ENCODE measurements around the gene ALOXE3.

ALOXE3 gene

GRCh38 chr17:8159459-8160223, 41.3 kb upstream of the ALOXE3 start:
- peak overlapping the region; percentile 88 for H3K4me3 Mint-ChIP-seq
- no peaks in the 10 kb centered on the region for H3K27me3 Mint-ChIP-seq
- peak overlapping the region; percentile 97 for H3K27ac Mint-ChIP-seq (ENCODE audit: low read depth)
- ATAC-seq (replicated peaks; ENCODE audit: extremely low read depth, poor library complexity, severe bottlenecking) (no peak), DNase-seq (ENCODE audit: low spot score in 2 of 2) (no peak)
- H3K9me3 Mint-ChIP-seq, result no peaks in the 10 kb centered on the region
- peaks cover 52% of the 10 kb centered on the region for H3K4me1 Mint-ChIP-seq
- peaks cover 63% of the 10 kb centered on the region for H3K36me3 Mint-ChIP-seq (ENCODE audit: insufficient read depth)

GRCh38 chr17:8159032-8159400, 40.7 kb upstream of the ALOXE3 start:
- Mint-ChIP-seq H3K4me3 (peak overlapping the region; percentile 47), H3K27me3 (no peaks in the 10 kb centered on the region), H3K9me3 (no peaks in the 10 kb centered on the region), H3K4me1 (peaks cover 45% of the 10 kb centered on the region), H3K36me3 (ENCODE audit: insufficient read depth) (peaks cover 64% of the 10 kb centered on the region), H3K27ac (ENCODE audit: low read depth) (peak overlapping the region; percentile 79)
- ATAC-seq (replicated peaks; ENCODE audit: extremely low read depth, poor library complexity, severe bottlenecking), result no peak
- DNase-seq (ENCODE audit: low spot score in 2 of 2), result no peak

- peak; percentile 3 for ATAC-seq (replicated peaks; ENCODE audit: extremely low read depth, poor library complexity, severe bottlenecking)
- peaks cover 64% of the 10 kb centered on the region for H3K36me3 Mint-ChIP-seq (ENCODE audit: insufficient read depth)
- H3K9me3 Mint-ChIP-seq, result no peaks in the 10 kb centered on the region
- H3K4me1 Mint-ChIP-seq, result peaks cover 40% of the 10 kb centered on the region
- peak overlapping the region; percentile 47 for H3K4me3 Mint-ChIP-seq
- H3K27me3 Mint-ChIP-seq, result no peaks in the 10 kb centered on the region
- peak overlapping the region; percentile 79 for H3K27ac Mint-ChIP-seq (ENCODE audit: low read depth)
- DNase-seq (ENCODE audit: low spot score in 2 of 2), result peak; percentile 82 to 88
Observed at GRCh38 chr17:8158267-8159031, 40.1 kb upstream of the ALOXE3 start.

- Mint-ChIP-seq H3K9me3 (no peaks in the 10 kb centered on the region), H3K27me3 (no peaks in the 10 kb centered on the region), H3K4me1 (peaks cover 40% of the 10 kb centered on the region), H3K36me3 (ENCODE audit: insufficient read depth) (peaks cover 72% of the 10 kb centered on the region), H3K27ac (ENCODE audit: low read depth) (no peak overlapping the region), H3K4me3 (no peak overlapping the region)
- DNase-seq (ENCODE audit: low spot score in 2 of 2) (peak; percentile 98 to 100), ATAC-seq (replicated peaks; ENCODE audit: extremely low read depth, poor library complexity, severe bottlenecking) (peak; percentile 74)
Observed at GRCh38 chr17:8156246-8156992, 38.1 kb upstream of the ALOXE3 start.

DNA sequence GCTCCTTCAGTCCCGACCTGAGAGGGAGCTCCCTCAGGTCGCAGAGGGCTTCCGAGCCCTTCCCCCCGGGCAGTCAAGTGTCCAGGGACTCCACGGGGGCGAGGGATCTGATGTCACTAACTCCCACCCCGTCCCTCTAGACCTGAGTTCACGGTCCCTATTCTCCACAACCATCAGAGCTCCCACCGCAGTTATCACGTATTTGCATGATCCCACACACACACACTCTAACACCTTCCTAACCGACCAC, 37.6 kb upstream of the ALOXE3 start:
- DNase-seq (ENCODE audit: low spot score in 2 of 2) (no peak), ATAC-seq (replicated peaks; ENCODE audit: extremely low read depth, poor library complexity, severe bottlenecking) (peak; percentile 0)
- H3K36me3 Mint-ChIP-seq (ENCODE audit: insufficient read depth), result peaks cover 72% of the 10 kb centered on the region
- no peak overlapping the region for H3K27ac Mint-ChIP-seq (ENCODE audit: low read depth)
- no peaks in the 10 kb centered on the region for H3K27me3 Mint-ChIP-seq
- H3K4me1 Mint-ChIP-seq, result peaks cover 37% of the 10 kb centered on the region
- H3K4me3 Mint-ChIP-seq, result no peak overlapping the region
- H3K9me3 Mint-ChIP-seq, result no peaks in the 10 kb centered on the region

- H3K27me3 Mint-ChIP-seq, result no peaks in the 10 kb centered on the region
- peaks cover 71% of the 10 kb centered on the region for H3K36me3 Mint-ChIP-seq (ENCODE audit: insufficient read depth)
- no peak overlapping the region for H3K4me3 Mint-ChIP-seq
- no peak for ATAC-seq (replicated peaks; ENCODE audit: extremely low read depth, poor library complexity, severe bottlenecking)
- DNase-seq (ENCODE audit: low spot score in 2 of 2), result no peak
- no peaks in the 10 kb centered on the region for H3K9me3 Mint-ChIP-seq
- H3K4me1 Mint-ChIP-seq, result peaks cover 32% of the 10 kb centered on the region
- H3K27ac Mint-ChIP-seq (ENCODE audit: low read depth), result no peak overlapping the region
Observed at GRCh38 chr17:8155231-8155995, 37.1 kb upstream of the ALOXE3 start.

- no peak overlapping the region for H3K4me3 Mint-ChIP-seq
- no peak overlapping the region for H3K27ac Mint-ChIP-seq (ENCODE audit: low read depth)
- H3K9me3 Mint-ChIP-seq, result no peaks in the 10 kb centered on the region
- no peak for DNase-seq (ENCODE audit: low spot score in 2 of 2)
- no peak for ATAC-seq (replicated peaks; ENCODE audit: extremely low read depth, poor library complexity, severe bottlenecking)
- H3K36me3 Mint-ChIP-seq (ENCODE audit: insufficient read depth), result peaks cover 71% of the 10 kb centered on the region
- peaks cover 25% of the 10 kb centered on the region for H3K4me1 Mint-ChIP-seq
- H3K27me3 Mint-ChIP-seq, result no peaks in the 10 kb centered on the region
Observed at GRCh38 chr17:8154608-8155155, 36.4 kb upstream of the ALOXE3 start.

- H3K27ac Mint-ChIP-seq (ENCODE audit: low read depth), result no peak overlapping the region
- no peaks in the 10 kb centered on the region for H3K9me3 Mint-ChIP-seq
- peaks cover 71% of the 10 kb centered on the region for H3K36me3 Mint-ChIP-seq (ENCODE audit: insufficient read depth)
- ATAC-seq (replicated peaks; ENCODE audit: extremely low read depth, poor library complexity, severe bottlenecking) (peak; percentile 5), DNase-seq (ENCODE audit: low spot score in 2 of 2) (peak; percentile 89 to 97)
- no peak overlapping the region for H3K4me3 Mint-ChIP-seq
- H3K4me1 Mint-ChIP-seq, result peaks cover 21% of the 10 kb centered on the region
- H3K27me3 Mint-ChIP-seq, result no peaks in the 10 kb centered on the region
Observed at GRCh38 chr17:8153957-8154607, 35.8 kb upstream of the ALOXE3 start.

DNA sequence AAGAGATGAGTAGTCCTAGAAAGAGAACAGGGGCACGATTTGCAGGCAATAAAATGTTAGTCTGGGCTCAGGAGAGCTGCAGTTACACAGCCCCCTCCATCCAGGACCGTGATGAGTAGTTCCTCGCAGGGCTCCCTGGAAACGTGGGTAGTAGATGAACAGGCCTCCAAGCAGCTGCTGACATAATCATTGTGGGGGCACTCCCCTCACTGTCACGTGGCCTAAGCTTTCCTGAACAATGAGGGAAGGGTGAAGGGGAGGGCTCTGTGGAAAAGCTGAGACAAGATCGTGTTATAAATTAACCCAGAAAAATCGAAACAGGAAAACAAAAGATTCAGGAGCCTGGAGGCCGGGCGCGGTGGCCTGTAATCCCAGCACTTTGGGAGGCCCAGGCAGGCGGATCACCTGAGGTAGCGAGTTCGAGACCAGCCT, 35.2 kb upstream of the ALOXE3 start:
- DNase-seq (ENCODE audit: low spot score in 2 of 2), result no peak
- H3K27ac Mint-ChIP-seq (ENCODE audit: low read depth), result no peak overlapping the region

DNA sequence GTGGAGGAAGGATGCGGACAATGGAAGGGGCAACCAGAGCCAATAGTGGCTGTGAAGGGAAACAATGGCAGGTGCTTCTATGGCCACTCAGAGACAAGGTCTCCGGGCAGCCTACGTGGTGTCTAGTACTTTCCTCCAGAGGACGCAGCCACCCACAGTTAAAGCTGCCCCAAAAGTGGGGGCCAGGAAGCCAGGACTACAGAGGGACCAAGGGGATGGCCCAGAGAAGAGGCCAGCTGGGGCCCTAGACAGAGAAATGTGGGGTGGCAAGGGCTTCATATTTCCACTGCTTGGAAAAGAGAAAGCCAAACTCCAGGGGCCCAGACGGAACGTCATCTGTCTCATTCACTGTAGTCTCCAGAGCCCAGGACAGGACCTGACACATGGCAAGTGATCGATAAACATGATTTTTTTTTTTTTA, 34.7 kb upstream of the ALOXE3 start:
- Mint-ChIP-seq H3K27ac (ENCODE audit: low read depth) (no peak overlapping the region), H3K27me3 (no peaks in the 10 kb centered on the region), H3K4me3 (no peak overlapping the region), H3K36me3 (ENCODE audit: insufficient read depth) (peaks cover 74% of the 10 kb centered on the region), H3K9me3 (no peaks in the 10 kb centered on the region), H3K4me1 (peaks cover 14% of the 10 kb centered on the region)
- DNase-seq (ENCODE audit: low spot score in 2 of 2) (no peak), ATAC-seq (replicated peaks; ENCODE audit: extremely low read depth, poor library complexity, severe bottlenecking) (no peak)

More for the DNA sequence above, 35.2 kb upstream of the ALOXE3 start:
- Mint-ChIP-seq H3K27me3 (no peaks in the 10 kb centered on the region), H3K4me1 (peaks cover 17% of the 10 kb centered on the region), H3K9me3 (no peaks in the 10 kb centered on the region), H3K4me3 (no peak overlapping the region), H3K36me3 (ENCODE audit: insufficient read depth) (peaks cover 74% of the 10 kb centered on the region)
- ATAC-seq (replicated peaks; ENCODE audit: extremely low read depth, poor library complexity, severe bottlenecking), result no peak

- H3K36me3 Mint-ChIP-seq (ENCODE audit: insufficient read depth), result peaks cover 80% of the 10 kb centered on the region
- H3K27ac Mint-ChIP-seq (ENCODE audit: low read depth), result no peak within 1 kb of the TSS
- no peaks in the 10 kb centered on the region for H3K9me3 Mint-ChIP-seq
- H3K27me3 Mint-ChIP-seq, result no peaks in the 10 kb centered on the region
- no peak for ATAC-seq (replicated peaks; ENCODE audit: extremely low read depth, poor library complexity, severe bottlenecking)
- no peak within 1 kb of the TSS for H3K4me3 Mint-ChIP-seq
- peak; percentile 67 to 74 for DNase-seq (ENCODE audit: low spot score in 2 of 2)
- H3K4me1 Mint-ChIP-seq, result peaks cover 19% of the 10 kb centered on the region
Observed at GRCh38 chr17:8152112-8152775, 33.9 kb upstream of the ALOXE3 start, which contains the start of gene PER1. Gene PER1, minus strand, starts transcription at chr17:8152404. Its CDS starts 1,698 bp downstream, at chr17:8150706.

All from central memory CD8-positive, alpha-beta T cell (primary cell).